NCI-H1092 treated with DMSO at 0.1 percent for 48 hours (cell line): Measurements from ENCODE around the gene EIF4E2.

Source experiments
- DNase-seq: peaks from one replicate; lab custom pipeline; 2025; lab: John Stamatoyannopoulos, UW

EIF4E2 gene, protein sequence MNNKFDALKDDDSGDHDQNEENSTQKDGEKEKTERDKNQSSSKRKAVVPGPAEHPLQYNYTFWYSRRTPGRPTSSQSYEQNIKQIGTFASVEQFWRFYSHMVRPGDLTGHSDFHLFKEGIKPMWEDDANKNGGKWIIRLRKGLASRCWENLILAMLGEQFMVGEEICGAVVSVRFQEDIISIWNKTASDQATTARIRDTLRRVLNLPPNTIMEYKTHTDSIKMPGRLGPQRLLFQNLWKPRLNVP

GRCh38 chr2:232550354-232551249 lies at the start of gene EIF4E2, which contains the start of gene TIGD1:
EIF4E2 (plus strand) TSS chr2:232550689; CDS start chr2:232550725, 36 bp downstream.
TIGD1 (minus strand) TSS chr2:232550557; CDS start chr2:232549882, 675 bp downstream.
- peak; percentile 82 for DNase-seq

GRCh38 chr2:232501331-232501771 lies 49.1 kb upstream of the EIF4E2 start:
- DNase-seq, result no peak

- no peak for DNase-seq
Measured at GRCh38 chr2:232501794-232502390, 48.6 kb upstream of the EIF4E2 start.

DNA sequence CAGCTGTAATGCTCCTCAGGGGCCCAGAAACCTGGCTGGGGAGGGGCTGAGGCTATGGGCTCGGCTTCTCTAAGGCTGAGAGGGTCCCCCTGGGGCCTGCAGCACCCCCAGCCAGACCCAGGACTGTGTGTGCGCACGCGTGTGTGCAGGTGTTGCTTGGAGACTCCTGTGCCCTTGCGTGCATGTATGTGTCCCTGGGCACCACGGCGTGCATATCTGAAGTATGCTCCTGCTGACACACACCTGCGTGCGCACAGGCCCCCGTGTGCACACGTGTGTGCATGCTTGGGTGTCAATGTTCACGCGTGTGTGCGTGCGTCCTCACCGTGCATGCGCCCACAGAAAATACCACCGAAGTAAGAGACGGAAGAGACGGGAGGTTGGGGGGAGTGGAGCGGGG lies 48.0 kb upstream of the EIF4E2 start:
- no peak for DNase-seq

DNA sequence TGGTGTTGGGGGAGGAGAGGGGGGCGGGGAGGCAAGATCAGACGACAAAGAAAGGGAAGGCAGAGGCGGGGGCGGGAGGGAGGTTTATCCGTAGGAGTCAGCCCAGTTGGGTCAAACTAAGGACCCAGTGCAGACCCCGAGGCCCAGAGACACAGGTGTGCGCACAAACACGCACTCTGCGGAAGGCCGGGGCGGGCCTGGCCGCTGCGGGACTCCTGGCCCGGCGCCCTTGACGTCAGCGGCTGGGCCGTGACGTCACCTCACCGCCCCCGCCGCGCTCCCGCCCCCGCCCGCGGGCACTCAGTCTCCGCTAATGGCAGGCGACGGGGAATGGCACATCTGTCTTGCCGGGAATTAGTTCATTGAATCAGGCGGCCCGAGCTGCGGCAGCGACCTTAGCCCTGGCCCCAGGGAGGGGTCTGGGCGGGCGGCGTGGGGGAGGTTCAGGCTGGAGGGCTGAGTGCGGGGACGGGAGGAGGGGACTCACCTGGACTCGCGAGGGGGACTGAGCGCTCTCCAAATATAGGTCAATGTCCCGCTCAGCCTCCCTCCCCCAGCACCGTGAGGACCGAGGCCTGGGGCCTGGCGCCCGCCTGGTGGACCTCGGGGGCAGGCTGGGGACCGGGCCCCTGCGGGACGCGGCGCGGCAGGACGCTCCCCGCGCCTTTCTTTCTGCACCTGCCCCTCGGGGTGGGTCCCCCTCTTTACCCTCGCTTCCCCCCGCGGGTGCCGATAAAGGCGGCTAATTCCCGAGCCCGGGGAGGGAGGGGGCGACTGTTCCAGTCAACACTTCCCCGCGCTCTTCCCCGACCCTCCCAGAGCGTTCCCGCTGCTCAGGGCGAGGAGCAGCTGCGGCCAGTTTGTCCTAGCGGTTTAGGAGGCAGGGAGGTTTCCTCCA lies 47.3 kb upstream of the EIF4E2 start:
- peak; percentile 10 for DNase-seq

GRCh38 chr2:232503809-232504323 lies 46.6 kb upstream of the EIF4E2 start:
- DNase-seq, result no peak

- DNase-seq, result no peak
Measured at GRCh38 chr2:232504438-232504837, 46.1 kb upstream of the EIF4E2 start.

DNA sequence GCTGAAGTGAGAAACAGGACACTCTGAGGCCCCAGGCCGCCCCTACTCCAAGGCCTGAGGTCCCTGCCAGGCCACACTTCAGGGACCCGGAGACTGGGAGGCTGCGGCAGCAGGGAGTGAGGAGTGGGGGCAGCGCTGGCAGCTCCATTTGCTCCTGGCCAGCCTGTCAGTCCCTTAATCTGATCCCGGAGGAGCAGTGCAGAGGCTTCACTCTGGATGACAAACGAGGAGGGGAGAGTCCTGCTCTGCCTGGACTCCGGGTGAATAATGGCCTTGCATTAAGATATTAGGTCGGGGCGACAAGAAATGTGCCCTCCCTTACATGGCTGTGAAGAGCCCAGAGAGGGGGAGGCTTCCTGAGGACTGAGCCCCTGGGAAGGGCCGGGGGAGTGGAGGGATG lies 44.6 kb upstream of the EIF4E2 start:
- no peak for DNase-seq

DNA sequence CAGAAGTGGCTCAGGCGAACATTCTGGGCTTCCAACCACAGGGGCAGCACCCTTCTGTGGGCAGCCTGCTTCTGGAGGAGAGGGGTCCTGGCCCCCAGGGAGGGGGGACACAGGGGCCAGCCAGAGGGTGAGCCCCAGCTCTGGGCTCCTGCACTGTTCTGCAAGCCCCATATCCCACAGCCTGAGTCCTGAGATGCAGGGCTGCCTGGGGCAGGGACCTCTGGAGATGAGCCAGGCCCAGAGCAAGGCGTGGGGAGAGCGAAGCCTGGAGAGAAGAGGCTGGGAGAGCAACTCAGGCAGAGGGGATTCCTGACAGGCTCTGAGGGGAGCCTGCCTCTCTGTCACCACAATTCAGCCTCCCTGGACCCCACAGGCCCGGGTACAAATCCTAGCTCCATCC lies 43.8 kb upstream of the EIF4E2 start:
- DNase-seq, result no peak

GRCh38 chr2:232508251-232508650 lies 42.2 kb upstream of the EIF4E2 start:
- DNase-seq, result no peak

GRCh38 chr2:232511336-232511890 lies 39.1 kb upstream of the EIF4E2 start:
- no peak for DNase-seq

DNA sequence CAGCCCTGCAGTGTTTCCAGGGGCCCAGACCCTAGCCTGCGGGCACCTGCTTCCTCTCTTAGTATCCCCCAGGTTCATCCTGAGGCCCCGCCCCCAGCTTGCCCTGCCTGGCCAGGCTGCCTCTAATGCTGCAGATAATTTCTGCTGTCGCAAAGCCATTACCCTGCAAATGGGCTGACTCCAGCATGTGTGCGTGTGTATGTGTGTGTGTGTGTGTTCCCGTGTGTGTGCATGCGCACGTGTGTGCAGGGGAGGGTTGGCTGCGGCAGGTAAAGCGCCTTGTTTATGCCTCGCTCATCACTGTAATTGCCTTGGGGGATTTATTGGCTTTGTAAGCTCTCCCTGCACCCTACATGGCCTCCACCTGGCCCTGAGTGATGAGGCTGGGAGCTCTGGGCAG lies 37.9 kb upstream of the EIF4E2 start:
- no peak for DNase-seq

DNA sequence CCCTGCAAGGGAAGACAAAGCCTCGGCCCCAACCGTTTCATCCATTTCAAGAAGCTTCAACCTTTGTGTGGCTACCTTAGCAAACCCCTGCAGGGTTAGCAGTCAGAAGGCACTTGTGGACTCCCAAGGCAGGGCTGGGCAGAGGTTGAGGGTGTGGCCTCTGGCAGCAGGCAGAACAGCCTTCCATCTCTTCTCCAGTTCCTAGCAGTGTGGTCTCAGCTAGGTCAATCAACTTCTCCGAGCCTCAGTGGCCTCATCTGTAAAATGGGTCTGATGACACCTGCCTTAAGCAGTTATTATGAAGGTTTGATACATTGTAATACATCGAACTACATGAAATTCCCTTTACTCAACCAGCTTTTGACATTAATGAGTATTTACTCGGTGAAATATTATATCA lies 37.1 kb upstream of the EIF4E2 start:
- no peak for DNase-seq

DNA sequence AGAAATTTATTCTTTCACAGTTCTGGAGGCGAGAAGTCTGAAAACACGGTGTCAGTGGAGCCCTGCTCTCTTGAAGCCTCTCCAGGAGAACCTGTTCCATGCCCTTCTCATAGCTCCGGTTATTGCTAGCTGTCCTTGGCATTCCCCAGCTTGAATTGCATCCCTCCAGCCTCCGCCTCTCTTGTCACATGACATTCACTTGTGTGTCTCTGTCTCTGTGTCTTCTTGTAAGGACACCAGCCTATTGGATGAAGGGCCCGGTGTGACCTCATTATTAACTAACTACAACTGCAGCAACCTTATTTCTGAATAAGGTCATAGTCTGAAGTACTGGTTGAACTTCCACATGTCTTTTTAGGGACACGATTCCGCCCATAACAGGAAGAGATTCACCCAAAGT lies 34.9 kb upstream of the EIF4E2 start:
- DNase-seq, result no peak

- no peak for DNase-seq
Measured at GRCh38 chr2:232516551-232516950, 33.9 kb upstream of the EIF4E2 start.

DNA sequence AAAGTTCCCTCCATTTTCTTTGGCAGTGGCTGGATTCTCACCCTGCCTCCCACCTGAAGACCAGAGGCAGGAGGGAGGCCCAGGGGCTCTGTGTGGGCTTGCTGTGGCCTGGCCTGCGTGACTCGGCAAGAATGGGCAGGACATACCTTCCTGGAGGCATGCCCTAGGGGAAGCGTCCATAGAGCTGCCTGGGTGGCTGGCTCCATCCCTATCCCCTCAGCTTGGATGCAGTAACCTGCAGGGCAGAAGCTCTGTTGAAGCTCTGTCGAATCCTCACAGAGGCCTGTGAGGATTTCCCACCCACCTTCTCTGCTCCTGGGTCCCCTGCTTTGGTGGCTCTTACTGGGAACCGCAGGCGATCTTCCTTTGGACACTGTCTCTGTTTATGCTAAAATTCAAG lies 31.6 kb upstream of the EIF4E2 start:
- no peak for DNase-seq

DNA sequence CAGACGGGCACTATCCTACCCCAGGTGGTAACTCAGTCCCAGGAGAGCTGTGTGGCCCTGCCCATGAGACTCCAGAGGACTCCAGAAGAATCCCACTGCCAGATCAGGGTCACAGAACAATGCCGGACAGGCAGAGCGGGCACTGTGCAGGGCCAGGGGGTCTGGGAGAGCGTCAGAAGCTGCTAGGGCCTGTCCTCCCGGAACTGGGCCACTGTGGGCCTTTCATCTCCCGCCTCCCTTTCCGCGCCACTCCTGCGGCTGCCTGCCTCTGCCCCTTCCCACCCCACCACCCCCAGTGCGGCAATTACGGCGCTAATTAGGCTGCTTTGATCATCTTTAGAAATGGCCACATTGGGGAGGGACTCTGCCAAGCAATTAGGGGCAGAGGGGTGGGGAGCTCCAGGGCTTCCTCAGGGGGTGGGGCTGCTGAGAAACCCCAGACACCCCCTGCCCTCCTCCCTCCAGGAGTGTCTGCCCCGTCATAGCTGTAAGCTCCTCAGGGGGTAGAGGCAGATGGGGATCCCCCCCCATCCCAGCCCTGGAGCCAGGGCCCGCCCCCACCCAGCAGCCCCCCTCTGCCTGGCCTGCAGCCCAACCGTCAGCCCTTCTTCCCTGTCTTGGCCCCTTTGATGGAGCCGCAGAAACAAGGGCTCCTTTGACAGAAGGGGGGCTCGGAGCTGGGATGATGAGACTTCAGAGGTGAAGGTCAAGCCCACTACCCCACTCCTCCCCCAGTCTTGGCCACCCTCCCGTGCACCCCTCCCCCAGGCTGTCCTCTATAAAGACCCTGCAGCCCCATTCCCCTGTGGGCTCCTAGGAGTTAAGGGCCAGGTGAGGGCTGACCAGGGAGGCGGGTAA lies 30.7 kb upstream of the EIF4E2 start, which contains the start of gene PRSS56:
TSS of gene PRSS56 (plus strand) at position 808 of the 858 bp plus-strand sequence. CDS start 211 bp downstream, outside the sequence.
- no peak for DNase-seq

- DNase-seq, result no peak
Measured at GRCh38 chr2:232520489-232520888, 30.0 kb upstream of the EIF4E2 start.

DNA sequence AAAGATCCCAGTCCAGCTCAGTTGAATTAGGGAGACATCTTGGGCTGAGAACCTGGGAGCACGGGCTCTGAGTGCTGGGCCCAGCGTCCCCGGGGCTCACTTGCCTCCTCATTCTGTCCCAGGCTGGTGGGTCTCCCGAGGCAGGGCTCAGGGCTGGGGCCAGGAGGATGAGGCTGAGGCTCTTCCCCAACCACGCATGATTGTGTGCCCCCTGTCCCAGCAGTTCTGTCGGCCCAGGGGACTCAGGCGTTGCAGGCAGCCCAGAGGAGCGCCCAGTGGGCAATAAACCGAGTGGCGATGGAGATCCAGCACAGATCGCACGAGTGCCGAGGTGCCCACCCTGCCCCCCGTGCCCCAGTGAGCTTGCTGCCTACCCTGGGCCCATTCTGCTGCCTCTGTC lies 29.4 kb upstream of the EIF4E2 start:
- no peak for DNase-seq
